NB4 (cell line): ENCODE measurements around the gene B4GALNT4.

Experiments
- DNase-seq: peaks from one replicate; pipeline ENCODE4 v3.0.0; 2010; ENCODE audit warnings: low read depth
- H3K4me3 ChIP-seq: one replicate; pipeline ENCODE4 v1.5.1; 2011; ENCODE audit warnings: mild to moderate bottlenecking, low read depth, low read length, moderate library complexity
- MYC ChIP-seq: IDR thresholded peaks from 2 replicates; pipeline ENCODE4 v1.6.1; 2011; ENCODE audit warnings: low read depth, low read length
- POLR2A ChIP-seq: IDR thresholded peaks from 2 replicates; pipeline ENCODE4 v1.6.1; 2011; ENCODE audit warnings: mild to moderate bottlenecking; ENCODE audit not compliant: insufficient read length; ENCODE audit errors: extremely low read depth
- TF ChIP-seq, protein P1 (sequence below): IDR thresholded peaks from one replicate; pipeline ENCODE4 v1.5.1; 2012; ENCODE audit warnings: low read depth, low read length
- TF ChIP-seq, protein P2 (sequence below): IDR thresholded peaks from 2 replicates; pipeline ENCODE4 v1.6.1; 2011; ENCODE audit warnings: low read depth, low read length

Gene B4GALNT4

GRCh38 chr11:416757-417621 is 47.7 kb downstream of the B4GALNT4 start:
- peak; percentile 68 for DNase-seq
- TF ChIP-seq POLR2A (no peak), MYC (no peak)
- TF ChIP-seq, protein P1, sequence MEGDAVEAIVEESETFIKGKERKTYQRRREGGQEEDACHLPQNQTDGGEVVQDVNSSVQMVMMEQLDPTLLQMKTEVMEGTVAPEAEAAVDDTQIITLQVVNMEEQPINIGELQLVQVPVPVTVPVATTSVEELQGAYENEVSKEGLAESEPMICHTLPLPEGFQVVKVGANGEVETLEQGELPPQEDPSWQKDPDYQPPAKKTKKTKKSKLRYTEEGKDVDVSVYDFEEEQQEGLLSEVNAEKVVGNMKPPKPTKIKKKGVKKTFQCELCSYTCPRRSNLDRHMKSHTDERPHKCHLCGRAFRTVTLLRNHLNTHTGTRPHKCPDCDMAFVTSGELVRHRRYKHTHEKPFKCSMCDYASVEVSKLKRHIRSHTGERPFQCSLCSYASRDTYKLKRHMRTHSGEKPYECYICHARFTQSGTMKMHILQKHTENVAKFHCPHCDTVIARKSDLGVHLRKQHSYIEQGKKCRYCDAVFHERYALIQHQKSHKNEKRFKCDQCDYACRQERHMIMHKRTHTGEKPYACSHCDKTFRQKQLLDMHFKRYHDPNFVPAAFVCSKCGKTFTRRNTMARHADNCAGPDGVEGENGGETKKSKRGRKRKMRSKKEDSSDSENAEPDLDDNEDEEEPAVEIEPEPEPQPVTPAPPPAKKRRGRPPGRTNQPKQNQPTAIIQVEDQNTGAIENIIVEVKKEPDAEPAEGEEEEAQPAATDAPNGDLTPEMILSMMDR = no peak
- TF ChIP-seq, protein P2, sequence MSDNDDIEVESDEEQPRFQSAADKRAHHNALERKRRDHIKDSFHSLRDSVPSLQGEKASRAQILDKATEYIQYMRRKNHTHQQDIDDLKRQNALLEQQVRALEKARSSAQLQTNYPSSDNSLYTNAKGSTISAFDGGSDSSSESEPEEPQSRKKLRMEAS = no peak
- H3K4me3 ChIP-seq = peak overlapping the region; percentile 25

- no peak for TF ChIP-seq POLR2A
- TF ChIP-seq, protein P1 = no peak
- TF ChIP-seq, protein P2 = no peak
- DNase-seq = no peak
- no peak overlapping the region for H3K4me3 ChIP-seq
Measured at GRCh38 chr11:417652-418342, 48.5 kb downstream of the B4GALNT4 start.

DNA sequence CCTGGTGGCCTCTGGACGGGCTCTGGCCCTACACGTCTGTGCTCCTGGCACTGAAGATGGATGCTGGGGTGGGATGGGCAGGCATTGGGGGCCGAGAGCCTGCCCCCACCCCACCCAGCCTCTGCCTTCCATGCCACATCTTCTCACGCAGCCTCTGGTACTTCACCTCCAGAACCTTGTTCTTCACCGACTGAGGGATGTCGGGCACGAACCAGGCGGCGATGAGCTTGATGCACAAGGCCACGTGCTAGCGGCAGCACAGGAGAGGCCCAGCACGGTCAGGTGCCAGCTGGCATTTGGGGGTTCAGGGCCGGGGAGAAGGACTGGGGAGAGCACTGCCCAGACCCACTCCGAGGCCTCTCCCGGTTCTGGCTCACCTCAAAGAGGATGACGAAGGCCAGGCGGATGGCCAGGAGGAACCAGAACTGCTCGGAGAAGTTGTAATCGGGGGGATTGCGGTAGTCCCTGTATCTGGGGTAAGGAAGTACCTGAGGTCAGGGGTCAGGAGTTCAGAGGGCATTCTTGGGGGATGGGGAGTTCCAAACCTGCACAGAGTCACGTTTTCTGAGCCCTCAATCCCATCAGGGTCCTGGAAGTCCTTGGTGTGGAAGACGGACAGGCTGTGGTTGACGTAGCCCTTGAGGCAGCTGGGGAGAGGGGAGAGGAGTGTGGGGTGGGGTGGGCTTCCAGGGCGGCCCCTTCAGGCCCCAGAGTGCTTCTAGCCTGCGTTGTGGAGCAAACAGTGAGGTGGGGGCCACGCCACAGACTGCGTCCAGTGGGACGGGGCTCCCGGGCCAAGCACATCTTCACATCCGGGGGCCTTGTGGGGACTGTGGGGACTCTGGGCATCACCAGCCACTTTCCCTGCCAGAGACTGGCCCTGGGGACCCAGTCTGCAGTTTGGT is 49.3 kb downstream of the B4GALNT4 start:
- H3K4me3 ChIP-seq = no peak overlapping the region
- TF ChIP-seq, protein P1 = no peak
- TF ChIP-seq, protein P2 = no peak
- no peak for TF ChIP-seq POLR2A
- no peak for TF ChIP-seq MYC
- no peak for DNase-seq

DNA sequence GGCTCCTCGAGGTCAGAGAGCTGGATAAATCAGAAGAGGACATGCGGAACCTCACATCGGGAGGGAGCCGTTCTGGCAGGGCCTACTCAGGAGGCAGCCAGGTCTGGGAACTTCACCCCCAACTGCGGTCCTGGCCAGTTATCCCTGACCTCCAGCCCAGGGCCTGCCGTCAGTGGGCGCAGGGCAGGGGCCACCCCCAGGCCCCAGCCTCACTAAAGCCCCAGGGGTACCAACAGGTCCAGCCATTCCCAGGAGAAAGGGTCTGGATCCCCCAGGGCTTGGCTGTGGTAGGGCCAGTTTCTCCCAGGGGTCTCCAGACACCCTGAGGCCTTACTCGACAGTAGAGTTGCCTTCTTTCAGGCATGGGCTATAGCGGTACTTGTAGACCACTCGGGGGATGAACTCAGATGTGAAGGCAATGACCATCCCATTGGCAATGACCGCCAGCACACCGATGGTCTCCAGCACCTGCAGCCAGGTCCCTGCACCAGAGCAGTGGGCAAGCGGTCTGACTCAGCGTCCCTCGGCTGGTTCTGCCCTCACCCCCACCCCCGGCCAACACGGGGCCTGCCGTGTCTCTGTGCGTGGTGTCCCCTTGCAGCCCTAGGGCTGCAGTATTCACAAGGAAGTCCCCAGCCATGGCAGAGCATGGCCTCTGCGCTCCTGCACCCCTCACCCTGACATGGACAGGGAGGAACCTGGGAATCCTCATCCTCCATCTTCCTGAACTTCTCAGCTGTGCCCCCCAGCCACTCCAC is 50.1 kb downstream of the B4GALNT4 start:
- no peak for DNase-seq
- TF ChIP-seq, protein P2 = no peak
- TF ChIP-seq, protein P1 = no peak
- TF ChIP-seq MYC = no peak
- TF ChIP-seq POLR2A = no peak
- H3K4me3 ChIP-seq = no peak overlapping the region
